GM12872 (cell line): ENCODE measurements around the gene SP140.

ENCODE experiments used
- CTCF ChIP-seq: IDR thresholded peaks from 3 replicates; pipeline ENCODE4 v1.5.1; 2011; ENCODE audit warnings: low read depth, mild to moderate bottlenecking, low read length, moderate library complexity; ENCODE audit not compliant: insufficient read depth

SP140 gene

DNA sequence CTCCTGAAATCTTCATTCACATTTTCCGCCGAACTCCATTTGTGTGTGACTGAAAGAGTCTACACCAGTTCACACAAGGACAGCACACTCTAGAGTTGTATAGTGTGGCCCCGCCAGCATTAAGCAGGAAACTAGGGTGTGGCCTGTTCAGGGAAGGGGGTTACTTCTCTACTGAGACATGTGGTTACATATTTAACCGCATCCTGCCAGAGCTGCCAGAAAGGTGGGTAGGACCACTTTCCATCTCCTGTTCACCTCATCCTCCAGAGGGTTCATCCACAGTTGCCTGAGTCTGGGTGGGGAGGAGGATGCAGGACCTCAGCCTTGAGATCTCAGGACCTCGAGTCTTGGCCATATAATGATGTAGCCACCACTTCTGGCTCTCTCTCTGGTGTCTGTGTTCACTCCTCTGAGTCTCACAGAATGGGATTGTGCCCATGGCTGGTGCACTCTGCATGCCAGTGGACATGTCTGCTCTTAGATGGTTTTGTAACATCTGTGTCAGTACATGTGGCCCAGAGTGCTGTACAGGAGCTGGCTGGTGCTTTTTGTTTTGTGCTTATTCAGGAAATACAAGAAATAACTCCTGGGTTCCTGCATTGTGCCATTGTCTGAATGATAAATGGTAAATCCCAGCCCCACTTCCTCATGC, 93.8 kb downstream of the SP140 start:
- TF ChIP-seq CTCF, result no peak

DNA sequence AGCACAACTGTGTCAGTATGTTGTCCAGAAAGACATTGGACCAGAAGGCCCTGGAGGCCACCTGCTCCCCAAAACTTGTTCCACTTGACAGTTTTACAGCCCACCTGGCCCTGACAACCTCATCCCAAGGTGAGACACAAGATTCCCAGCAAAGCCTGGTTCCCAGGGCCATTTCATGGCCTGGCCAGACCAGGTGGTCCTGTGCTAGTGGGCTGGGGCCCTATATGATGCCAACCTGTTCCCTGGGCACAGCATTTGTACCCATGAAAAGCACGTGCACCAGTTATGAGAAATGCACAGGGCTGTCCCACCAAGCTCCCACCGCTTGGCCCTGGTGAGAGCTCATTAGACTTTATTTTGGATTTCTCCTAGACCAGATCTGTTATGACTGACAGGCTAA, 95.5 kb downstream of the SP140 start:
- no peak for TF ChIP-seq CTCF

DNA sequence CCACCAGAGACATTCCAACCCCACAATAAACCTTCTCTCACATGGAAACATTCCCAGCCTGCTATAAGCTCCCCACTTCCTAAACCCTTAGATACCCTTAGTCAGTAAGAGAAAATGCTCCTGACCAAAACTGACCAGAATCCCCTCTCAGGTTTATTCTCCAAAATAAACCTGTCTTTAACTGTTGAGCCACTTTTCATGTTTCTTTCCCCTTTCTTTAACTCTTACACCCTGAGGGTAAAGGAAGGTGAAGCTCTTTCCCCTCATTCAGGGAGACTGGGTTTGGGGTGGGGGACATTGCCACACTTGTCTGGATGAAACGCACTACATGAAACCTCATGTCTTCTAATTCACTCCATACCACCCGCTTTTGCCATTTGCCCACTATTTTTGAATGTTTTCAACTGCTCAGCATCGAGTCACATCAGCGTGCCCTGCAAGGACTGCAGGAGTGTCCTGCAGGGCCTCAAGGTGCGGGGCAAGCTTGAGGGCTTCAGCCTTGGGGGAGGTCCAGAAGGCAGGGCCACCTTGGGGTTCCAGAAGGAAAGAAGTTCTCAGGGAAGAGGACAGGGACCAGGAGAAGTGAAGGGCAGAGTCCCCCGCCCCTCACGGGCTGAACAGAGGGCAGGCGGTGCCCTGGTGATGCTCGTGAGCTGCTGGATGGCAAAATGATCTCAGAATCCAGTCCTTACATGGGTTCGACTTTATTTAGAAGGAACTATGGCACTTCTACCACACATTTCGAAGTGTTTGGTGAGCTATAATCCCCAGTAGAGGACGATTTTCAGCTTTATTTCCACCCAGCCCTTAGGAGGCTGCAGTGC, 97.2 kb downstream of the SP140 start:
- no peak; the same call in 2 of the 3 replicates for TF ChIP-seq CTCF

- peak; percentile 56; the same call in 2 of the 3 replicates for TF ChIP-seq CTCF
Observed at GRCh38 chr2:230323385-230324106, 98.0 kb downstream of the SP140 start.

- TF ChIP-seq CTCF, result no peak
Observed at GRCh38 chr2:230324503-230324902, 99.0 kb downstream of the SP140 start.

DNA sequence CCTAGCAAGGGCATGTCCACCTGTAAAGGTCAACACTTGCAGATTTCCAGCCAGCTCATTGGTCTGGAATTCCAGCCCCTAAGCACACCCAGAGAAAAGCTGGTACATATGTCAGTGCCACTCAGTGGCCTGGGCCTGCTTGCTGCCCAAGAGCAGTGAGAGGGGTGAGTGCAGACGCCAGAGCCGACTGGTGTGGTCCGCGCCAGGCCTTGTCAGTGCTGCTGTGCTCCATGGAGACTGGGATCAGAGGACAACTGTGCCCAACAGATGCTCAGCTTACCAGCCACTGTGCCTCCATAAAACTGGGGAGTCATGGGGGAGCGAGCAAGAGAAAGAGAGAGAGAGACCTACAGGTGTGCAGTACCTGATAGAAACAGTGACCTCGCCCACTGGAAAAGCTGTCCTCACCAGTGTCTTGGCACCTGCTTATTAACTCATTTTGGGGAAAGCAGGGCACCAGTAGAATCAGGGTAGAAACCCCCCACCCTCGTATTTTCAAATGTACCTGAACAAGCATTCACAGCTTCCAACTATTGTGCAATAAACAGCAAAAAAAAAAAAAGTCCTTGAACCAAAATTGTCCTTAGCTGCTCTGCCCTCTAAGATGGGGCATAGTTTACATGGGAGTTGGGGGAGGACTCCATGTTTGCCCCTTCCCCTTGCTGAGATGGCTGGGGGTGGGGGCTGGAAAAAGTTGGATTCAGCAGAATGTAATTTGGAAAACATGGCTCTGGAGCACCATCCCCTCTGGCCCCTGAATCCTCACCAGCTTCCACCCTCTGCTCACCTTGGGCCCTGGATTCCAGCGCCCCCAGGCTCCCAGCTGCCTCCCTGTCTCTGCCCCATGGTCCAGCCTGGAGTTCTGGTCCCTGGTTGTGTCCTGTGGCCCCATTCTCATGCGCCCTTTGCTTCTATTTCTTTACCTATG, 100.0 kb downstream of the SP140 start:
- TF ChIP-seq CTCF, result no peak
